Cardiac muscle cell (in vitro differentiated cells and primary cell): ENCODE measurements around the gene FGFBP3. TPM values are rescaled to one million over a fixed set of nuclear protein-coding genes. Genes with fewer than 3 reads are reported as not detected.

Source experiments
- DNase-seq, 2 donors: peaks; one replicate each; pipeline versions ENCODE4 v3.0.0 to v3.0.0-alpha.2; 2010 to 2017; ENCODE audit warnings: low read depth in 1 of 2, low spot score in 1 of 2
- H3K27ac ChIP-seq: fragments of 200-600 bp; sonication (generic); 2 replicates; pipeline ENCODE4 v1.5.1; 2016
- H3K27me3 ChIP-seq: fragments of 200-600 bp; sonication (generic); 2 replicates; pipeline ENCODE4 v1.6.0; 2016; ENCODE audit warnings: control low read depth
- H3K36me3 ChIP-seq: fragments of 200-600 bp; sonication (generic); 2 replicates; pipeline ENCODE4 v1.5.1; 2016; ENCODE audit warnings: control low read depth
- H3K4me1 ChIP-seq: fragments of 200-600 bp; sonication (generic); 2 replicates; pipeline ENCODE4 v1.8.1; 2017; ENCODE audit warnings: low read depth, mild to moderate bottlenecking, mixed run types
- H3K4me3 ChIP-seq: fragments of 200-600 bp; sonication (generic); 2 replicates; pipeline ENCODE4 v1.5.1; 2016; ENCODE audit warnings: mild to moderate bottlenecking
- H3K9me3 ChIP-seq: fragments of 200-600 bp; sonication (generic); 2 replicates; pipeline ENCODE4 v1.5.1; 2017; ENCODE audit warnings: low read depth, mild to moderate bottlenecking, control low read depth
- CTCF ChIP-seq: IDR thresholded peaks from 2 replicates; pipeline ENCODE4 v1.5.1; 2012; ENCODE audit warnings: low read depth, mild to moderate bottlenecking, low read length
- polyA plus RNA-seq: library from polyadenylated mRNA; unstranded; fragments of >200 nt; fragmentation: Nextera tagmentation; extraction: Ambion mirVana; gene quantifications from 2 replicates; pipeline ENCODE4 v1.2.1, GENCODE V29; 2016
- total RNA-seq: library from RNA; depleted of rRNA; stranded (reverse); fragments of >200 nt; gene quantifications from 2 replicates; pipeline ENCODE4 v1.2.3, GENCODE V29; 2016

FGFBP3 gene
- total and polyA plus RNA-seq, 2 experiments from 2014 or later: 7.2 to 26.4 TPM

DNA sequence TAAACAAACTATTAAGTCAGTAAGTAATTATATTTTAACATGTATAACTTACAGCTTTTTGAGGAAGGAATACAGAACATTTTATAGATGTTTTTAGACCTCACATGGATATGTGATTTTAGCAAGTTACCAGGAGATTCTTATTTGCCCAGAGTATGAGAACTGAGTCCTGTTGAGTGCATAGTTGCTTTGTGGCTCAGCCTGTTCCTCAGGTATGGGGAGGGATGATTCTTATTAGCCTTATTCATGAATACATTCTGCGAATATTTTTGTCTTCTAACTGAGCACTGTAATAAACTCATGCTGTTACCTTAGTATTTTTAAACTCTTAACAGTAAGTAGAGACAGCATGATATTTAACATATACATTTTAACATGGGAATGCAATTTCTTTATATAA, 32.1 kb upstream of the FGFBP3 start:
- H3K27ac ChIP-seq: no peak overlapping the region
- H3K4me3 ChIP-seq: no peak overlapping the region
- no peaks in the 10 kb centered on the region for H3K27me3 ChIP-seq
- no peak for TF ChIP-seq CTCF
- peaks cover 71% of the 10 kb centered on the region for H3K36me3 ChIP-seq
- no peaks in the 10 kb centered on the region for H3K4me1 ChIP-seq
- no peak for DNase-seq
- no peaks in the 10 kb centered on the region for H3K9me3 ChIP-seq

DNA sequence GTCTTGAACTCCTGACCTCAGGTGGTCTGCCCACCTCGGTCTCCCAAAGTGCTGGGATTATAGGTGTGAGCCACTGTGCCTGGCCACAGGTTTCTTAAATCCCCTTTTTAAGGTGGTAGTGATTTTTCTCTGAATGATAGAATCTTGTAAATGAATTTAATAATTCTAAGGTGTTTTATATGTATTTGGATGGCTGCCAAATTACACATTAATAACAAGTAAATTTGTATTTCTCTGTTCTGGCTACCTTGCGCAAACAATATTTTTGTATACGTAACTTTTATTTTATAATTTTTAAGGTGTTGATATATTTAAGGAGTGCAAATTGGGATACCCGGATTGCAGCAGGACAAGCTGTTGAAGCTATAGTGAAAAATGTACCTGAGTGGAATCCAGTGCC, 30.4 kb upstream of the FGFBP3 start:
- no peak overlapping the region for H3K4me3 ChIP-seq
- no peak for TF ChIP-seq CTCF
- no peak overlapping the region for H3K27ac ChIP-seq
- no peak for DNase-seq
- H3K9me3 ChIP-seq: no peaks in the 10 kb centered on the region
- H3K36me3 ChIP-seq: peaks cover 79% of the 10 kb centered on the region
- H3K4me1 ChIP-seq: no peaks in the 10 kb centered on the region
- H3K27me3 ChIP-seq: no peaks in the 10 kb centered on the region

DNA sequence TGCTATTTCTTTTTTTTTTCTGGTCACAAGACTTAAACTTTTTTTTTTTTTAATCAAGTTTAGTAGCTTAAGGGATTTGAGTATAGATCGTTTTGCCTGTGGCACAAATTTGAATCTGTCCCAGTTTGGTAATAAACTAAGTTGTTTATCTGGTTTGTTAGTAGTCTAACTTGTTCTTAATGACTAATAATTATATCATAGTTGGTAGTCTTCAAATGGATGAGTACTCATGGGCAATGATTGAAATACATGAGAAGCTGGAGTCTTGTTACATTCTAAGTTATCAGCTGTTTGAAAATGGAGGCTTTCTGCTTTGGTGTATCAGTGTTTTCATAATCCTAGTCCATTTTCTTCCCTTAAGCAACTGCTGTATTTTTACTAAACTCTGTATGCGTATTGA, 26.6 kb upstream of the FGFBP3 start:
- TF ChIP-seq CTCF: no peak
- H3K27ac ChIP-seq: no peak overlapping the region

GRCh38 chr10:91932737-91933136, 23.5 kb upstream of the FGFBP3 start:
- Histone ChIP-seq H3K27me3 (no peaks in the 10 kb centered on the region), H3K4me3 (no peak overlapping the region), H3K27ac (no peak overlapping the region), H3K9me3 (no peaks in the 10 kb centered on the region), H3K4me1 (peaks cover 8% of the 10 kb centered on the region), H3K36me3 (peaks cover 55% of the 10 kb centered on the region)
- DNase-seq: no peak
- TF ChIP-seq CTCF: no peak

More for the DNA sequence above, 26.6 kb upstream of the FGFBP3 start:
- Histone ChIP-seq H3K4me3 (no peak overlapping the region), H3K27me3 (no peaks in the 10 kb centered on the region), H3K4me1 (no peaks in the 10 kb centered on the region), H3K36me3 (peaks cover 69% of the 10 kb centered on the region), H3K9me3 (no peaks in the 10 kb centered on the region)
- DNase-seq: no peak

- Histone ChIP-seq H3K27ac (no peak overlapping the region), H3K4me3 (no peak overlapping the region), H3K4me1 (peaks cover 8% of the 10 kb centered on the region), H3K27me3 (no peaks in the 10 kb centered on the region), H3K9me3 (no peaks in the 10 kb centered on the region), H3K36me3 (peaks cover 45% of the 10 kb centered on the region)
- no peak for DNase-seq
- TF ChIP-seq CTCF: no peak
Observed at GRCh38 chr10:91931526-91932190, 22.4 kb upstream of the FGFBP3 start.

DNA sequence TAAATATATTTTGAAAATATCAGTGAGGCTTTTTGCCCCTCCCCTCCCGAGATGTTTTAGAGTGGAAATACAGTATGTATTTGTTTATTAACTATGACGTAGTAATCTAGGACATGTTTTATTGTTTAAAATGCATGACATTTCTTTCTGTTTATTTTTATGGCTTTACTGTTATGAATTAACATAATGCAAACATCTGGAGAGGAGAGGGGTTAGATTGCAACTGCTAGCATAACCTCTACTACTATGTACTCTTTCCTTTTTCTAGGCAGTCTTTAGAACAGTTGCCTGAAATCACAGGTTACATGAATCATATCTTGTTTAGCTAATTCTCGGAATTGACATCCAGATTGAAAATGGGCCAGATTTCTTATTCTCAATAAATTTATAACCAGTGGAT, 21.7 kb upstream of the FGFBP3 start:
- Histone ChIP-seq H3K9me3 (no peaks in the 10 kb centered on the region), H3K4me1 (peaks cover 8% of the 10 kb centered on the region), H3K36me3 (peaks cover 43% of the 10 kb centered on the region), H3K4me3 (no peak overlapping the region), H3K27me3 (no peaks in the 10 kb centered on the region), H3K27ac (peak overlapping the region; percentile 8)
- no peak for TF ChIP-seq CTCF
- no peak for DNase-seq
